Left renal cortex interstitium (tissue), 4 donors: ENCODE measurements around the gene PDE2A. TPM values are rescaled to one million over a fixed set of nuclear protein-coding genes. Genes with fewer than 3 reads are reported as not detected.

ENCODE experiments used
- polyA plus RNA-seq, 4 donors: library from polyadenylated mRNA; unstranded; fragments of 120-200 nt; gene quantifications; one replicate each; pipeline ENCODE4 v1.2.1, GENCODE V29; 2013; ENCODE audit not compliant: insufficient read length in 4 of 4

PDE2A gene
- polyA plus RNA-seq, 4 donors, result 12.7 to 16.5 (median 13.4) TPM

Other genes starting within 250 kb of the PDE2A start
- gene CLPB, start 239.9 kb downstream of the PDE2A start, polyA plus RNA-seq, result 10 to 100 TPM; 11.3 to 15.8 (median 13.5) TPM
- 10 to 100 TPM; 69.0 to 85.0 (median 78.4) TPM for gene ARAP1, start 78.0 kb upstream of the PDE2A start, polyA plus RNA-seq
- 10 to 100 TPM; 70.6 to 84.7 (median 82.3) TPM for gene STARD10, start 119.6 kb upstream of the PDE2A start, polyA plus RNA-seq
- gene ATG16L2, start 140.0 kb upstream of the PDE2A start, polyA plus RNA-seq, result 10 to 100 TPM; 17.0 to 51.1 (median 34.4) TPM